Smooth muscle cell (in vitro differentiated cells): ENCODE data around the gene TAF12. TPM values are rescaled to one million over a fixed set of nuclear protein-coding genes. Genes with fewer than 3 reads are reported as not detected.
"Not testable (repeated sequence)": the region's sequence is repeated elsewhere in the genome, so short reads cannot be mapped to it uniquely, and the experiment has no call there.

Experiments used
- DNase-seq: peaks from one replicate; lab custom pipeline; 2025; ENCODE audit not compliant: unreplicated experiment; lab: John Stamatoyannopoulos, UW
- H2AFZ ChIP-seq: fragments of 200-600 bp; sonication (generic); 2 replicates; pipeline ENCODE4 v1.6.0; 2016; ENCODE audit warnings: antibody characterized with exemption, low read depth, mild to moderate bottlenecking
- H3F3A ChIP-seq: fragments of 200-600 bp; sonication (generic); 2 replicates; pipeline ENCODE4 v1.6.0; 2017; ENCODE audit warnings: antibody characterized with exemption, low read depth
- H3K27ac ChIP-seq: fragments of 200-600 bp; sonication (generic); 2 replicates; pipeline ENCODE4 v1.5.1; 2016; ENCODE audit warnings: low read depth, mild to moderate bottlenecking
- H3K27me3 ChIP-seq: fragments of 200-600 bp; sonication (generic); 2 replicates; pipeline ENCODE4 v1.6.1; 2016; ENCODE audit warnings: low read depth, mild to moderate bottlenecking
- H3K36me3 ChIP-seq: fragments of 200-600 bp; sonication (generic); 2 replicates; pipeline ENCODE4 v1.5.1; 2016; ENCODE audit warnings: low read depth
- H3K4me1 ChIP-seq: fragments of 200-600 bp; sonication (generic); 2 replicates; pipeline ENCODE4 v1.5.1; 2016; ENCODE audit warnings: low read depth
- H3K4me2 ChIP-seq: fragments of 200-600 bp; sonication (generic); 2 replicates; pipeline ENCODE4 v1.6.0; 2016; ENCODE audit warnings: mild to moderate bottlenecking
- H3K4me3 ChIP-seq: fragments of 200-600 bp; sonication (generic); 2 replicates; pipeline ENCODE4 v1.5.1; 2016; ENCODE audit warnings: mild to moderate bottlenecking
- H3K79me2 ChIP-seq: fragments of 200-600 bp; sonication (generic); 2 replicates; pipeline ENCODE4 v1.6.0; 2016; ENCODE audit warnings: low read depth, mild to moderate bottlenecking
- H3K9ac ChIP-seq: fragments of 200-600 bp; sonication (generic); 2 replicates; pipeline ENCODE4 v1.6.0; 2016; ENCODE audit warnings: low read depth
- H3K9me3 ChIP-seq: fragments of 200-600 bp; sonication (generic); replicated peaks from 2 replicates; pipeline ENCODE4 v1.5.1; 2016; ENCODE audit warnings: low read depth
- H4K20me1 ChIP-seq: fragments of 200-600 bp; sonication (generic); 2 replicates; pipeline ENCODE4 v1.6.0; 2016; ENCODE audit warnings: low read depth
- CTCF ChIP-seq: fragments of 200-600 bp; sonication (generic); IDR thresholded peaks from 2 replicates; pipeline ENCODE4 v1.5.1; 2017; ENCODE audit warnings: borderline replicate concordance, mild to moderate bottlenecking, antibody characterized with exemption; ENCODE audit not compliant: insufficient read depth, poor library complexity, severe bottlenecking
- WGBS: methylation state at CpG from one replicate; pipeline ENCODE4 v1.1.7; 2016; ENCODE audit warnings: low lambda C conversion rate; 5-methylcytosine and 5-hydroxymethylcytosine counted together
- polyA plus RNA-seq: library from polyadenylated mRNA; unstranded; fragments of >200 nt; fragmentation: Nextera tagmentation; extraction: Ambion mirVana; gene quantifications from 2 replicates; pipeline ENCODE4 v1.2.1, GENCODE V29; 2016
- total RNA-seq: library from RNA; depleted of rRNA; stranded (reverse); fragments of >200 nt; gene quantifications from 2 replicates; pipeline ENCODE4 v1.2.3, GENCODE V29; 2014

TAF12 gene
- total and polyA plus RNA-seq, 2 experiments from 2014 or later, result 34.8 to 47.1 TPM

GRCh38 chr1:28604411-28604810, 38.5 kb downstream of the TAF12 start:
- Histone ChIP-seq H3K27me3 (no peaks in the 10 kb centered on the region), H3K79me2 (no peaks in the 10 kb centered on the region), H3K9ac (no peak overlapping the region), H3K27ac (no peak overlapping the region), H3K4me2 (no peak overlapping the region), H3K9me3 (no peaks in the 10 kb centered on the region), H3F3A (peaks cover 7% of the 10 kb centered on the region), H3K36me3 (peaks cover 6% of the 10 kb centered on the region), H3K4me3 (no peak overlapping the region), H4K20me1 (no peaks in the 10 kb centered on the region), H2AFZ (no peak overlapping the region), H3K4me1 (no peaks in the 10 kb centered on the region)
- WGBS, result 96% methylated on average over 5 of the region's 5 CpGs
- DNase-seq, result no peak
- TF ChIP-seq CTCF, result no peak

DNA sequence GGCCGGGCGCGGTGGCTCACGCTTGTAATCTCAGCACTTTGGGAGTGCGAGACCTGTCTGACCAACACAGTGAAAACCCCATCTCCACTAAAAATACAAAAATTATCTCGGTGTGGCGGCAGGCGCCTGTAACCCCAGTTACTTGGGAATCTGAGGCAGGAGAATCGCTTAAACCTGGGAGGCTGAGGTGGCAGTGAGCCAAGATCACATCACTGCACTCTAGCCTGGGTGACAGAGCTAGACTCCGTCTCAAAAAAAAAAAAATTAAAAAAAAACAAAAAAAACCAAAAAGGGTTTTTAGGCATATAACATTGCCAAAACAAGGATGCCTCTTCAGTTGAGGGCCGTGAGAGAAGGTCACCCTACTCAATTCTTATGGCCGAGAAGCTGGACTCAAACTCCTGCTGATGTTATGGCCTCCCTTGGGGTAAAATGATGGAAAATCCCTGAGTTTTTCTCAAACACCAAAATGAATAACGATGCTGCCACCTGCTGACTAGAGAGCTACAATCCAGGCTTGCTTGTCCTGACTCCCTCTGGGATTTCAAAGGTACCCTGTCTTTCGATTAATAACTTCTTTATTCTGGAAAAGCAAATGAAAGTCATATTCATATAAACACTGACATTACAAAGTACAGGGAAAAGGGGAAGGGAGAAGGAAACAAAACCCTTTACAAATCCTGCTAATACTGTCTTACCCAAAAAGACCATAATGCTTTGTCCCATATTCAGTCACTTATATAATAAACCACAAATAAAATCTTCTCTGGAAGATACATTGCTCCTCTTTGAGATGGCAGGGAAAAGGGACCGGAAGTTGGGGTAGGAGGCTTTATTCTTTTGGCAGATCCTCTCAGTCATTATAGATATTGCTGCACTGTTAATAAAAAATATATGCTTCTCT, 40.1 kb downstream of the TAF12 start:
- TF ChIP-seq CTCF, result peak; percentile 66
- H3K9me3 ChIP-seq, result no peaks in the 10 kb centered on the region
- H2AFZ ChIP-seq, result no peak overlapping the region
- H3K27me3 ChIP-seq, result no peaks in the 10 kb centered on the region
- no peak overlapping the region for H3K4me3 ChIP-seq
- H3K36me3 ChIP-seq, result peaks cover 6% of the 10 kb centered on the region
- peak overlapping the region; percentile 70 for H3K27ac ChIP-seq
- H3F3A ChIP-seq, result peaks cover 7% of the 10 kb centered on the region
- H4K20me1 ChIP-seq, result no peaks in the 10 kb centered on the region
- H3K4me2 ChIP-seq, result no peak overlapping the region
- no peak overlapping the region for H3K9ac ChIP-seq
- H3K79me2 ChIP-seq, result no peaks in the 10 kb centered on the region
- no peak for DNase-seq
- H3K4me1 ChIP-seq, result no peaks in the 10 kb centered on the region
- 75% methylated on average over 15 of the region's 15 CpGs for WGBS

DNA sequence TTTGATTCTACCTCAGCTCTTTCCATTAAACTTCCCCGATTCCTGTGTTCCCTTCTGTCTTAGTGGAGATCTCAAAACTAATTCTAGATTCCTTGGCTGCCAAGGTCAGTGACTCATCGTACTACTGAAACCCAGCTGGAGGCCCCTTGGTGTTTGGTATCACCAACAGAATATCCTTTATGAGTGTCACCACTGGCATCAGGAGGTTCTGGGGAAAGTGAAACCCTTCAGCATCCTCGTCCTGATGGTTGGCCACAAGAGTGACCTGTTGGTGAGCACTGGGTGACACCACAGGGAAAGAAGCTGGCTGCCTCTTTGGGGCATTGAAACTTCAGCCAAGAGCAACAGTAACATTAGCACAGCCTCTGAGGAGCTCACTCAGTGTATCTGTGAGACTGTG, 41.2 kb downstream of the TAF12 start:
- WGBS, result 3% methylated on average over 3 of the region's 3 CpGs
- H3K9me3 ChIP-seq, result no peaks in the 10 kb centered on the region
- TF ChIP-seq CTCF, result no peak
- no peak overlapping the region for H3K4me3 ChIP-seq
- peak overlapping the region; percentile 36 for H3K9ac ChIP-seq
- H3K27me3 ChIP-seq, result no peaks in the 10 kb centered on the region
- no peaks in the 10 kb centered on the region for H3K79me2 ChIP-seq
- DNase-seq, result no peak
- H4K20me1 ChIP-seq, result no peaks in the 10 kb centered on the region
- H3K27ac ChIP-seq, result peak overlapping the region; percentile 70
- H3K4me1 ChIP-seq, result no peaks in the 10 kb centered on the region
- H3K36me3 ChIP-seq, result peaks cover 6% of the 10 kb centered on the region
- no peak overlapping the region for H2AFZ ChIP-seq
- peak overlapping the region; percentile 58 for H3K4me2 ChIP-seq
- H3F3A ChIP-seq, result peaks cover 7% of the 10 kb centered on the region

DNA sequence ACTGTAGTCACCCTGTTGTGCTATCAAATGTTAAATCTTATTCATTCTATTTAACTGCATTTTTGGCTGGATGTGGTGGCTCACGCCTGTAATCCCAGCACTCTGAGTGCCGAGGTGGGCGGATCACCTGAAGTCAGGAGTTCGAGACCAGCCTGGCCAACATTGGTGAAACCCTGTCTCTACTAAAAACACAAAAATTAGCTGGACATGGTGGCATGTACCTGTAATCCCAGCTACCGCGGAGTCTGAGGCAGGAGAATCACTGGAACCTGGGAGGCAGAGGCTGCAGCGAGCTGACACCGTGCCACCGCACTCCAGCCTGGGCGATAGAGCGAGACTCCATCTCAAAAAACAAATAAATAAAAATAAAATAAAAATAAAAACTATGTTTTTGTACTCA, 46.6 kb downstream of the TAF12 start:
- not testable (repeated sequence) for DNase-seq, H3K79me2 ChIP-seq, H3K27ac ChIP-seq, H3K9ac ChIP-seq, H3F3A ChIP-seq, H4K20me1 ChIP-seq, H3K27me3 ChIP-seq, H3K4me2 ChIP-seq, H3K9me3 ChIP-seq, H3K4me3 ChIP-seq, H2AFZ ChIP-seq, H3K4me1 ChIP-seq, H3K36me3 ChIP-seq
- 97% methylated on average over 11 of the region's 11 CpGs for WGBS
